Hepatocyte (in vitro differentiated cells): ENCODE results near the gene HNMT.

ENCODE experiments used
- EZH2 ChIP-seq: fragments of 200-600 bp; sonication (generic); IDR thresholded peaks from 2 replicates; pipeline ENCODE4 v1.6.1; 2016; ENCODE audit warnings: antibody characterized with exemption, mild to moderate bottlenecking, borderline replicate concordance
- EZH2phosphoT487 ChIP-seq: fragments of 200-600 bp; sonication (generic); IDR thresholded peaks from one replicate; pipeline ENCODE4 v1.6.1; 2018; ENCODE audit warnings: antibody characterized with exemption, mild to moderate bottlenecking, low read depth, moderate library complexity; ENCODE audit not compliant: unreplicated experiment, severe bottlenecking
- TF ChIP-seq, protein P1 (sequence below): fragments of 200-600 bp; sonication (generic); IDR thresholded peaks from 2 replicates; pipeline ENCODE4 v1.5.1; 2016; ENCODE audit warnings: antibody characterized with exemption, mild to moderate bottlenecking; ENCODE audit not compliant: poor library complexity

DNA sequence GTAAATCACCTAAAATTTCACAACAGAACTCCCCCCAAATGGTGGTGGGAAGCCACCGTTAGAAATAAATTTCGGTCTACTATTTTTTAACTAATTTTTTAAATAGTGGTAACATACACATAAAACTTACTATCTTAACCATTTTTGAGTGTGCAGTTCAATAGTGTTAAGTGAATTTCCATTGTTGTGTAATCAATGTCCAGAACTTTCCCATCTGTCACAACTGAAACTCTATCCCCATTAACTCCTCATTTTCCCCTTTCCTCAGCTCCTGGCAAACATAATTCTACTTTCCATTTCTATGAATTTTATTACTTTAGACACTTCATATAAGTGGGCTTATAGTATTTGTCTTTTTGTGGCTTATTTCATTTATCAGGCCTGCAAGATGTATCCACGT is 34.1 kb upstream of the HNMT start:
- TF ChIP-seq, protein P1, sequence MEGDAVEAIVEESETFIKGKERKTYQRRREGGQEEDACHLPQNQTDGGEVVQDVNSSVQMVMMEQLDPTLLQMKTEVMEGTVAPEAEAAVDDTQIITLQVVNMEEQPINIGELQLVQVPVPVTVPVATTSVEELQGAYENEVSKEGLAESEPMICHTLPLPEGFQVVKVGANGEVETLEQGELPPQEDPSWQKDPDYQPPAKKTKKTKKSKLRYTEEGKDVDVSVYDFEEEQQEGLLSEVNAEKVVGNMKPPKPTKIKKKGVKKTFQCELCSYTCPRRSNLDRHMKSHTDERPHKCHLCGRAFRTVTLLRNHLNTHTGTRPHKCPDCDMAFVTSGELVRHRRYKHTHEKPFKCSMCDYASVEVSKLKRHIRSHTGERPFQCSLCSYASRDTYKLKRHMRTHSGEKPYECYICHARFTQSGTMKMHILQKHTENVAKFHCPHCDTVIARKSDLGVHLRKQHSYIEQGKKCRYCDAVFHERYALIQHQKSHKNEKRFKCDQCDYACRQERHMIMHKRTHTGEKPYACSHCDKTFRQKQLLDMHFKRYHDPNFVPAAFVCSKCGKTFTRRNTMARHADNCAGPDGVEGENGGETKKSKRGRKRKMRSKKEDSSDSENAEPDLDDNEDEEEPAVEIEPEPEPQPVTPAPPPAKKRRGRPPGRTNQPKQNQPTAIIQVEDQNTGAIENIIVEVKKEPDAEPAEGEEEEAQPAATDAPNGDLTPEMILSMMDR, result no peak
- TF ChIP-seq EZH2 (no peak), EZH2phosphoT487 (no peak)
